ENCODE results near the gene TUT4. TPM values are rescaled to one million over a fixed set of nuclear protein-coding genes. Genes with fewer than 3 reads are reported as not detected.

Gene TUT4
- total RNA-seq, 1 experiment from 2014 or later = 71.2 TPM

- H3K9me3 ChIP-seq (ENCODE audit: low read depth, low read length, poor library complexity, severe bottlenecking) = no peaks in the 10 kb centered on the region
- H3K4me3 ChIP-seq (ENCODE audit: low read depth, low read length, poor library complexity, severe bottlenecking) = no peak overlapping the region
- ChIA-PET POLR2A (ENCODE audit: low non-redundant PET) (no interaction called here), CTCF (no interaction called here)
- H3K27me3 ChIP-seq (replicated peaks; ENCODE audit: insufficient read depth, low read depth, low read length, poor library complexity) = no peaks in the 10 kb centered on the region
- no peak overlapping the region for H3K27ac ChIP-seq (ENCODE audit: low read depth, low read length, poor library complexity, severe bottlenecking)
- no peaks in the 10 kb centered on the region for H3K4me1 ChIP-seq (ENCODE audit: insufficient read depth, low read length, poor library complexity, severe bottlenecking)
- no TSS peak for BruUV-seq (replicated peaks)
- DNase-seq (ENCODE audit: low spot score) = no peak
- no peak for TF ChIP-seq EZH2 (IDR thresholded peaks at IDR 0.05; ENCODE audit: borderline replicate concordance, low read depth, low read length, poor library complexity, severe bottlenecking)
- no peak for TF ChIP-seq CTCF (conservative IDR thresholded peaks at IDR 0.05; ENCODE audit: low read depth, low read length)
- H3K36me3 ChIP-seq (ENCODE audit: insufficient read depth, low read length, poor library complexity, severe bottlenecking) = no peaks in the 10 kb centered on the region
- intact Hi-C loops (cut with micrococcal nuclease; ENCODE audit: unreplicated experiment) = no loop called here
Observed at GRCh38 chr1:52463891-52464290, 89.0 kb downstream of the TUT4 start.

- Histone ChIP-seq H3K36me3 (ENCODE audit: insufficient read depth, low read length, poor library complexity, severe bottlenecking) (peaks cover 5% of the 10 kb centered on the region), H3K9me3 (ENCODE audit: low read depth, low read length, poor library complexity, severe bottlenecking) (no peaks in the 10 kb centered on the region), H3K27me3 (replicated peaks; ENCODE audit: insufficient read depth, low read depth, low read length, poor library complexity) (no peaks in the 10 kb centered on the region), H3K27ac (ENCODE audit: low read depth, low read length, poor library complexity, severe bottlenecking) (no peak overlapping the region), H3K4me3 (ENCODE audit: low read depth, low read length, poor library complexity, severe bottlenecking) (no peak overlapping the region), H3K4me1 (ENCODE audit: insufficient read depth, low read length, poor library complexity, severe bottlenecking) (peaks cover 4% of the 10 kb centered on the region)
- POLR2A ChIA-PET (ENCODE audit: low non-redundant PET) = no interaction called here
- no peak for TF ChIP-seq EZH2 (IDR thresholded peaks at IDR 0.05; ENCODE audit: borderline replicate concordance, low read depth, low read length, poor library complexity, severe bottlenecking)
- no peak for TF ChIP-seq CTCF (conservative IDR thresholded peaks at IDR 0.05; ENCODE audit: low read depth, low read length)
- DNase-seq (ENCODE audit: low spot score) = no peak
- CTCF ChIA-PET = no interaction called here
- BruUV-seq (replicated peaks) = no TSS peak
- intact Hi-C loops (cut with micrococcal nuclease; ENCODE audit: unreplicated experiment) = no loop called here
Observed at GRCh38 chr1:52461821-52462220, 91.1 kb downstream of the TUT4 start.

GRCh38 chr1:52460694-52461093 lies 92.2 kb downstream of the TUT4 start:
- intact Hi-C loops (cut with micrococcal nuclease; ENCODE audit: unreplicated experiment) = no loop called here
- no peaks in the 10 kb centered on the region for H3K27me3 ChIP-seq (replicated peaks; ENCODE audit: insufficient read depth, low read depth, low read length, poor library complexity)
- peaks cover 5% of the 10 kb centered on the region for H3K36me3 ChIP-seq (ENCODE audit: insufficient read depth, low read length, poor library complexity, severe bottlenecking)
- no peaks in the 10 kb centered on the region for H3K9me3 ChIP-seq (ENCODE audit: low read depth, low read length, poor library complexity, severe bottlenecking)
- no peak overlapping the region for H3K27ac ChIP-seq (ENCODE audit: low read depth, low read length, poor library complexity, severe bottlenecking)
- peaks cover 4% of the 10 kb centered on the region for H3K4me1 ChIP-seq (ENCODE audit: insufficient read depth, low read length, poor library complexity, severe bottlenecking)
- POLR2A ChIA-PET (ENCODE audit: low non-redundant PET) = no interaction called here
- no peak overlapping the region for H3K4me3 ChIP-seq (ENCODE audit: low read depth, low read length, poor library complexity, severe bottlenecking)
- no TSS peak for BruUV-seq (replicated peaks)
- CTCF ChIA-PET = no interaction called here
- no peak for DNase-seq (ENCODE audit: low spot score)
- TF ChIP-seq EZH2 (IDR thresholded peaks at IDR 0.05; ENCODE audit: borderline replicate concordance, low read depth, low read length, poor library complexity, severe bottlenecking) (no peak), CTCF (conservative IDR thresholded peaks at IDR 0.05; ENCODE audit: low read depth, low read length) (no peak)
